ENCODE data around the gene LRRC32.

DNA sequence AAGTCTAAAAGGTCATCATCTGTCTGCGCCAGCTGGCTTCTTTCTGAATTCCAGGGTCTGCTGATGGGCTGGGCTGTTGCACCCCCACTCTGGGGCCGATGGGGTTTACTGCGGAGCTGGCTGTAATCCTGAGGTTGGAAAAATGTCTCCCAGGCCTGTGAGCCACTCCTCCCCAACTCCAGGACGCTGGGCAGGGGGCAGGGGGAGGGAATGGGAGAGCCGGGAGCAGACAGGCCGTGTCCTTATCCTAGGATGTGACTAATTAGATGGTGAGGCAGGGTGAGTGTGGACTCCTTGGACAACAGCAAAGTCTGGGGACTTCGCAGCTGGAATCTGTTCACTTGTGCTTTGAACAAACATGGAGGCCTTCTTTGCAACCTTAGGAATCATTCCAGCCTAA is 48.7 kb downstream of the LRRC32 start:
- no peak for TF ChIP-seq POLR2A (IDR thresholded peaks at IDR 0.05; ENCODE audit: low read length)
- TF ChIP-seq GATA1 (IDR thresholded peaks at IDR 0.05; ENCODE audit: low read depth, low read length) = no peak

Data from erythroblast (primary cell).